NK-92 (cell line): Measurements from ENCODE around the gene KDSR.

ENCODE experiments used
- DNase-seq: peaks from one replicate; lab custom pipeline; 2025; ENCODE audit not compliant: unreplicated experiment; lab: John Stamatoyannopoulos, UW

KDSR gene

DNA sequence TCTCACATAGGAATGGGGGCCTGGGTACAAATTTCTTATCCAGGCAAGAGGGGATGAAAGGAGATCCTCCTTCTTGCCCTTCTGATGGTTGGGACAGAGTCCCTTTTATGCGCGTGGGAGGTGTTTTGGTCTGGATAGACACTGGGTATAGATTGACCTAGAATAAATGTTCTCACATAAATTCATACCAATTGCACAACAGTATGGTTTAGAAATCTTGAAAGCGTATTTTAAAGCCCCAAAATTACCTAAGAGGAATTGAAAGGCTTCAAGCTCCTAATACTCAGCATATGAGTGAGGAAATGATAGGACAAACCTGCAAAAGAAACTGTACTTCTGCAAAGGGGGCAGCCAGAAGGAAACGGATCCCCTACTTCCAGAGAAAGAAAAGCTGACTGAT lies 44.8 kb downstream of the KDSR start:
- no peak for DNase-seq

DNA sequence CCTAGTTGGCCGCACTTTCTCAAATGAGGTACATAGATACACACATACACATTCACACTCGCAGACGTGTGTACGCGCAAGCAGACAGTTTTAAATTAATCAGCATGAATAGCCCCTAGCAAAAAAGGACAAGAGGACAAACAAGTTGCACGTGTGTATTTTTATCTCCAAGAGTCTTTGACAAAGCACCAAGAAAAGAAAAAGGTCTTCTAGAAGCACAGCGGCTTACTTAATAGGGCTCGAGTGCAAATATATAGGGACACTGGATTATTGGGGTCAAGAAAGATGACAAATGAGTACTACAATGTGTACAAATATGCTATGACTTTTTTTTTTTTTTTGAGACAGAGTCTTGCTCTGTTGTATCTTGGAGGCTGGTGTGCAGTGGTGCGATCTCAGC lies 45.7 kb downstream of the KDSR start:
- no peak for DNase-seq

GRCh38 chr18:63320975-63321265 lies 46.1 kb downstream of the KDSR start:
- no peak for DNase-seq

DNA sequence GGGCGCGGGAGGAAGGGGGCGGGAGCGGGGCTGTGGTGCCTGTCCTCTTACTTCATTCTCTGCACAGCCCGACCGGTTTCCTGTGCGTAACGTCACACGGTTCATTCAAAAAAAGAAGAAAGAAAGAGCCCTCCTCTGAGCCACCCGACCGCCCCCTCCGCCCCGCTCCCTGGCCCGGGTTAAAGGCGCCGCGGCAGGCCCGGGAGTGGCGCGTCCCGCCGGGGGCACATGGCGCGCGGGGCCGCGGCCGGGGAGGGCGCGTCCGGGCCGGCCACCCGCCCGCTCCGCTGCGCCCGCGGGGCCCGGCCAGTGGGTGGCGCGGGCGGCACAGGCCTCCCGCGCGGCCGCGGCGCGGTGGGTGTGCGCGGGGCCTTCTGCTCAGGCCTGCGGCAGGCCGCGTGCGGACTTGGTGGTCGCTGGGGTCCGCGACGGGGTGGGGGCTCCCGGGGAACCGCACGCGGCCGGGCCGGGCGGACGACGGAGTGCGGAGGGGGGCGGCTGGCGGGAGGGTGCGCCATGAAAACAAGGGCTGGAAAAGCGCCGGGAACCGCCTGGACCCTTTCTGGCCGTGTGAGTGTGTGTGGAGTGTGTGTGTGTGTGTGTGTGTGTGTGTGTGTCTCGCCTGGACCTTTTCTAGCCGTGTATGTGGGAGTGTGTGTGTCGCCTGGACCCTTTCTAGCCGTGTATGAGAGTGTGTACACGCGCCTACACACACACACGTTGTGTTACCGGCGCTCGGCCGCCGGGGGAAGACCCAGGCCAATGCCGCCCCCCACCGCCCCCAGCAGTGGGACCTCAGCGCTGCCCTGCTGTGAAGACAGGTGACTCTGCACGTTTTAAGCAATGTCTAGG lies 46.7 kb downstream of the KDSR start:
- no peak for DNase-seq

DNA sequence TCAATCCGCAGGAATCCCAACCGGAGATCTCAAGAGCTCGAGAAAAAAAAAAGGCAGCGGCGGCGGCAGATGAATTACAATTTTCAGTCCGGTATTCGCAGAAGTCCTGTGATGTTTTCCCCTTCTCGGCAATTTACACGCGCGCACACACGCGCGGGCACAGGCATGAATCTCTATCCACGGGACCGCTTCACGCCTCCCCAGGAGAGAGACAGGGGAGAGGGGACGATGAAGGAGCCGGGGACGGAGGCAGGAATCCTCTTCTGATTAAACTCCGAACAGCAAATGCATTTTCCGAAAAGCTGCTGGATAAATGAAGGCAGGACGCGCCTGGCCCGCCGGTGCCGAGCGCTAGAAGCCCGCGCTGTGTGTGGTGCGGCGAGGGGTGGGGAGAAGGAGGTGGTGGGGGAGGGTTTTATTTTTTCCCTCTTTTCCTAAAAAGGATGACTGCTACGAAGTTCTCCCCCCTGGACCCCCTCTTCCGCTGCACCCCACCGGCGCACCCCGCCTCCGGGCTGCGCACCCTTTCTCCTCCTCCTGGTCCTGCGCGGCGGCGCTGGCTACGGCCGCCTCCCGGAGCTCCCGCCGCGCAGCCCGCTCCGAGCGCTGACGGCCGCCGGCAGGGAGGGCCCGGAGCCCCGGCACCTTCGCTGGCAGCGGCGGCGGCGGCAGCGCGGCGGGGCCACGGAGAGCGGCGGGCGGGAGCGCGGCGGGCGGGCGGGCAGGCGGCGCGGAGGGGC lies 47.5 kb downstream of the KDSR start, which contains the start of gene BCL2:
TSS of gene BCL2 (minus strand) at position 387 of the 740 bp plus-strand sequence.
- no peak for DNase-seq

DNA sequence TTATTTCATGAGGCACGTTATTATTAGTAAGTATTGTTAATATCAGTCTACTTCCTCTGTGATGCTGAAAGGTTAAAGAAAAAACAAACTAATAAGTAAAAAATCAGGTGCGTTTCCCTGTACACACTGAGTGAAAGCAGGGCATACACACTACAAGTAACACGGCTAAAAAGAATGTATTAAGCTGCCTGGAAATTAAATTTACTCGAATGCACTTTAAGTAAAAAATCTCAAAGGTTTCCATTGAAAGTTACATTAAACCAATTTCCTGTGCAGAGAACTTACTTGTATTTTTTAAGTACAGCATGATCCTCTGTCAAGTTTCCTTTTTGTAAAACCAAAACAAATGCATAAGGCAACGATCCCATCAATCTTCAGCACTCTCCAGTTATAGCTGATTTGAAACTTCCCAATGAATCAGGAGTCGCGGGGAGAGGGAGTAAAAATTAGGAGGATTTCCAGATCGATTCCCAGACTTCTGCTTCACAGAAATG lies 48.1 kb downstream of the KDSR start:
- DNase-seq = no peak

DNA sequence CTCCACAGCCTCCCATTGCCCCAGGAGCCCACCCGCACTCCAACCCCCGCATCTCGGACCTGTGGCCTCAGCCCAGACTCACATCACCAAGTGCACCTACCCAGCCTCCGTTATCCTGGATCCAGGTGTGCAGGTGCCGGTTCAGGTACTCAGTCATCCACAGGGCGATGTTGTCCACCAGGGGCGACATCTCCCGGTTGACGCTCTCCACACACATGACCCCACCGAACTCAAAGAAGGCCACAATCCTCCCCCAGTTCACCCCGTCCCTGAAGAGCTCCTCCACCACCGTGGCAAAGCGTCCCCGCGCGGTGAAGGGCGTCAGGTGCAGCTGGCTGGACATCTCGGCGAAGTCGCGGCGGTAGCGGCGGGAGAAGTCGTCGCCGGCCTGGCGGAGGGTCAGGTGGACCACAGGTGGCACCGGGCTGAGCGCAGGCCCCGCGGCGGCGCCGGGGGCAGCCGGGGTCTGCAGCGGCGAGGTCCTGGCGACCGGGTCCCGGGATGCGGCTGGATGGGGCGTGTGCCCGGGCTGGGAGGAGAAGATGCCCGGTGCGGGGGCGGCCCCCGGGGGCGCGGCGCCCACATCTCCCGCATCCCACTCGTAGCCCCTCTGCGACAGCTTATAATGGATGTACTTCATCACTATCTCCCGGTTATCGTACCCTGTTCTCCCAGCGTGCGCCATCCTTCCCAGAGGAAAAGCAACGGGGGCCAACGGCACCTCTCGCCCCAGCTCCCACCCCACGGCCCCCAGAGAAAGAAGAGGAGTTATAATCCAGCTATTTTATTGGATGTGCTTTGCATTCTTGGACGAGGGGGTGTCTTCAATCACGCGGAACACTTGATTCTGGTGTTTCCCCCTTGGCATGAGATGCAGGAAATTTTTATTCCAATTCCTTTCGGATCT lies 48.8 kb downstream of the KDSR start:
- DNase-seq = peak; percentile 13

DNA sequence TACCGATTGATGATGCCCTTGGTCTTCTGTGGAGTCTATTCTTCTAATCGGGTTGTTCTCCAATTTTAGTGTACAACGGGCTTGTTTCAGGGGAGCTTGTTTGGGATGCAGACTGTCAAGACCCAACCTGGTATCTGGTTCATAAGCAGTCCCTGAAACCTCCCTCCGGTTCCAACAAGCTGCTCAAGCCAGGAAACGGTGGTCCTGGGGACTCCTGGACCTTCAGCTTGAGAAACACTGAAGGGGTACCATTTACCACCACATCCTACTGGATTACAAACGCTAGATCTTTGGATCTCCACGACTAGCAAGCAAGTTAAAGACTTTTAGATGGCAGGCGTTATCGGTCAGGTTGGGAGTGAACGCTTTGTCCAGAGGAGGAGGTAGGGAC lies 49.5 kb downstream of the KDSR start:
- DNase-seq = no peak

DNA sequence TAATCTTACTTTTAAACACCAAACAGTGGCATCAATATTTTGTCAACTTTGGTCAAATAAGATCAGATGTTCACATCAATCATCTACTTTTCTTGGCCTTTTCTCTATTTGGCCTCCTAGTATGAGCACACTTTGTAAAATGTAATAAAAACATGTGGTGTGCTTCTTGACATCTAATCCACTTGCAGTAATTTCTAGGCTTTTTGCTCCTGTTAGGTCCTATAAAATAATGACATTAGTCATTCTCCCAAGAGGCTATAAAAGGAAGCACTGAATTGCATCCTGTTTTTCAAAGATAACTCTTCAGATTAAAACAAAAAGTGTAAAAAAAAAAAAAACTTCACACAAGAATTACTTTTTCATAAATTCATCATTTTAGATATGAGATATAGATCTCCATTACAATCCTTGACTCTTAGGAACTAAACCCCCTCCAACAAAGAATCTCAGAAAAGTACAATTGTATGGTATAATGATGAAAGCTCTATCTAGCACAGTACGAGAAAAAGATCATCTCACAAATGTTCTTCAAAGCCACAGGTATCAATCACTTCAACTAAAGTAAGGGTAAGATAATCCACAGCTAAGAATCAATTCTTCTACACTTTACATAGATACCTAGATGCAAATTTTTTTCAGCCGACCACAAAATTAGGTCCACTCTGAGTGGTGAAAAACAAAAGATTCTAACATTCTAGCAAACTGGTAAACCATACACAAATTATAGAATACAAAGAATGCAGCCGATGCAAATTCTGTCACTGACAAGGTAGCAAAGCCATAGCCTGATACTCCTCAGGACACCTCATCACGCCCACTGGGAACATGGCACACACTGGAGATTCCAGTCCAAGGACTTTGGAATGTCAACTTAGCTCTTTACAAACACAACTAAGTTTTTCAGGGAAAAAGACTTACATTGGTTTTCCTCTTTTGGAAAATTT lies 50.1 kb downstream of the KDSR start:
- no peak for DNase-seq

DNA sequence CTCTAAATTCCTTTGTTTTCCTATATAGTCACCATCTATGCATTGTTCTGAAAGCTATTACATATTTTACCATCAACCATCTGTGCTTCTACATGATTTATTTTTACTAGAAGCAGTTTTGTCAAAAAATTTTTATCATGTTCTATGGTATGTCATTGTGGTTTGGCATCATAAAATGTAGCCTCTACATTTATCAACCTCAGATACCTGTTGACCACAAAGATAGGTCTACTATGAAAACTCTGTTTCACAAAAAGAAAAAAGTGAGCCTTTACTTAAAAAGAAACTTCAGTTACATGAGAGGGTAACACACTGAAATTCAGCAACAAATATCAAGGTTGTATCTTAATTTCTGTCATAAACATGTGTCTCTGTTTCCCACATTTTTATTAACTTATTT lies 51.1 kb downstream of the KDSR start:
- no peak for DNase-seq

- no peak for DNase-seq
These were observed 51.8 kb downstream of the KDSR start for GRCh38 chr18:63315131-63315662.

DNA sequence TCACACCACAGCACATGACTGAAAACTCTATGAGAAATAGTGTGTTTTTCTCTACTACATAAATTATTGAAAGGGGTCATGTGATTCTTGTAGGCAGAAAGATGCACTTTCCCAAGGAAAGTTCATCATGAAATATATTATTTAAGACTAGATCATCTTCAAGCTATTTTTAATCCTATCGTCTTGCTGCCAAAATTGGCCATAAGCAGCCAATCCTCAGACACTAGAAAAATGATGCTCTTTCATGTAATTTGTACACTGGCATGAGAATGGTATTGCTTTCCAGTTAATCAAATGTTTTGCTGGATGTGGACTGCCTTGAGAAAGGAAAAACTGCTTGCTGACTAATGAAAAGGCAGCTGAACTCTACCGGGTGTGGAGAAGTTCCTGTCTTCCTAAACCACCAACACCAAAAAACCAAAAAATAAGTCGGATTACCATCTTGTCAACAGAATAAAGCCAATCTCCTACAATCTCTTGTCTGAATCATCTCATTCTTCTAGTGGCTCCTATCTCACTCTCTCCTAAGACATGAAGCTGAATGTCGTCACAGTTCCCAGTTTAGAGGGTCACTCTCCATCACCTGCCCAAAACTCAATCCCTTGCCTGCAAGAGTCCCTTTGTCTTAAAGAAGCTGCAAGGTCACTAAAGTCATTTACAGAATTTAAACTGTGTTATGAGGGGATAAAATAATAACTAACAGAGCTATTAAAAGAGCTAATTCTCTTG lies 52.8 kb downstream of the KDSR start:
- DNase-seq = no peak

GRCh38 chr18:63313396-63313917 lies 53.5 kb downstream of the KDSR start:
- no peak for DNase-seq

- DNase-seq = no peak
These were observed 54.1 kb downstream of the KDSR start for GRCh38 chr18:63312737-63313395.

- DNase-seq = no peak
These were observed 55.0 kb downstream of the KDSR start for GRCh38 chr18:63312019-63312409.

GRCh38 chr18:63311118-63312018 lies 55.6 kb downstream of the KDSR start:
- no peak for DNase-seq

GRCh38 chr18:63309422-63309821 lies 57.6 kb downstream of the KDSR start:
- DNase-seq = no peak
